GM19099 (cell line): ENCODE results near the gene PAK3.

Experiments used
- POLR2A ChIP-seq: IDR thresholded peaks from 3 replicates; pipeline ENCODE4 v1.6.1; 2011; ENCODE audit warnings: low read depth; ENCODE audit not compliant: insufficient read length; ENCODE audit errors: extremely low read depth

PAK3 gene

GRCh38 chrX:111116666-111117065 lies 20.7 kb downstream of the PAK3 start:
- no peak for TF ChIP-seq POLR2A

- TF ChIP-seq POLR2A, result no peak
Observed at GRCh38 chrX:111119341-111119740, 23.4 kb downstream of the PAK3 start.

GRCh38 chrX:111123125-111123524 lies 27.1 kb downstream of the PAK3 start:
- no peak for TF ChIP-seq POLR2A

DNA sequence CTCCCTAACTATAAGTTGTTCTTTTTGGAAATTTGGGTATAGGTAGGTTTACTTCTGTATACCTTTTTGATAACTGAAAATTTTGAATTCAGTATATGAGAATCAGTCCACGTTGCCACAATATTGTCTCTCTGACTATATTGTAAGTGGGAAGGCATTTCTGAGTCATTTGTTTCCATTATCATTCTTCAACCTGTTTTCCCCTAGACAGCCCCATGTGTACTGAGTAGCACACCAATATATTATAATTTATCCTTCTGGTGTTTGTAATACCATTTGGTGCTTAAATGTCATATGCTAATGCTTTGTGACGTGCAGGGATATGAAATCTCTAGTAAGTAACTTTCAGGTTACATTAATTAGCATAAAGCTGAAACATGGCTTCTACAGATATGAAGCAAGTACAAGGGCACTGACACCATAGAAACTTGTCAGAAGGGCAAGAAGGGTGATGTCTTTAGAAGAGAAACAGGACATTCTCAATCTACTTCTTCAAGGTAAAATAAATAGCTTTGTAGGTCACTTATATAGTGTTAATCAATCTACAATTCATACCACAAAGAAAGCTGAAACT lies 27.7 kb downstream of the PAK3 start:
- no peak for TF ChIP-seq POLR2A

DNA sequence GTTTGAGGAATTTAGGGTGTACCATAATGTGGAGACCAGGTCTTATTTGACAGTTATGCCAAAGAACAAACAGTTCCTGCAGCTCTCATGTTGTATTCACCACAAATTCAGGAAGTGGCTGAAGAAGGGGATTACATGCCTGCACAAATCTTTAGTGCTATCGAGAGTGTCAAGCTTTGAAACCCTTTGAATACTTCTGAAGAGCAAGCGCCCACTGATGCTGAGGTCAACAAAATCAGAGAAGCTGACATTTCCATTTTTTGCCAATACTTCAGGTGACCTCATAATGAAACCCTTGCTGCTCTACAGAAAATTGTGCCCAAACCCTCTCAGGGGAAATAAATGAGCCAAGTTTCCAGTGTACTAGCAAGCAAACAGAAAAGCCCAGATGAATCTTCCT lies 28.4 kb downstream of the PAK3 start:
- no peak for TF ChIP-seq POLR2A

DNA sequence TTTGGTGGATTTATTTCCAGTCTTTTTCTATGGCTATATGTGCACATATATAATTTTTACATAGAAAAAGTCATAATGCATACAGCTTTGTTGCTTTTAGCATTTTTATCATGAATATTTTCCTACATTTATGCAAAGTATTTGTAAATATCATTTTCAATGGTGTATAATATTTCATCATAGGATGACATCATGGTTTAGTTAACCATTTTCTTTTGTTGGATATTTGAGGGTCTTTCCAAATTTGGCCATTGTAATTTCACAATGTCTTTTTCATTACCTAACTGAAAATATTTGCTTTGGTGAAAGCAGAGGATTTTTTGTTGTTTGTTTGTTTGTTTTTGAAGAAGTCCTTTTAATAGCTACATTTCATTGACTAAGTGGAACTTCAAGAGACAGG lies 31.0 kb downstream of the PAK3 start:
- TF ChIP-seq POLR2A, result no peak

DNA sequence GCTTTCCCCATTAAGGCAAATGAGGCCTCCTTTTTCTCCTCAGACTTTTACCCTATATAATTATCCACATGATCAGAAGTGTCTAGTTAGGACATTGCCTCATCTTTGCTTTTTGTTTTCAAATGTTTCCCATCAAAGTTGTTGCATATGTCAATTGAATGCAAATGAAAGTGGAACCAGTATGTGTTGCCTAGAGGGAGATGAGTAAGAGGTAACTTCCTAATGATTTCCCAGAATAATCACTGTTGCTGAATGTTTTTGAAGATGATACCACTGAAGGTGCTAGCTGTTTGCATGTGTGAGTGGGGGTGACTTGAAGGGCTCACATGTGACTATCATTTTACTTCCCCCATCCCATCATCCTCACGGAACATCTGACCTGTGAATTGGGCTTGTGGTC lies 33.9 kb downstream of the PAK3 start:
- TF ChIP-seq POLR2A, result no peak

GRCh38 chrX:111131572-111131971 lies 35.6 kb downstream of the PAK3 start:
- TF ChIP-seq POLR2A, result no peak

GRCh38 chrX:111133389-111133788 lies 37.4 kb downstream of the PAK3 start:
- no peak for TF ChIP-seq POLR2A

DNA sequence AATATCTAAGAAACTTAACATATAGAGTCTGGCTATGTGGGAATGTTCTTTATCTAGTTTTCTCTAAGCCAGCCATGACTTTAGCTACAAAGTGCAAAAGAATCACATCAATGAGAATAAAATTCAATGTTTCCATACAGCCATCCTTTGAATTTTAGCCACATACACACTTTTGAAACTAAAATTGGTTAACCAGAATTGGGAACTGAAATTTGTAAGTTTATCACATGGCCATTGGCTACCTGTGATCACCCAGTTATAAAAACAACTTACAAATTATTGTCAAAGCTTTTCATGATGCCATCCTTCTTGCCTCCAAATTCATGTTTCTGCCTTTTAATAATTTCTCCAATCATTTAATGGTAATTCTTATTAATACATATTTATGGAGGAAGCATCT lies 49.9 kb downstream of the PAK3 start:
- TF ChIP-seq POLR2A, result no peak

- no peak for TF ChIP-seq POLR2A
Observed at GRCh38 chrX:111151764-111152163, 55.8 kb downstream of the PAK3 start.

DNA sequence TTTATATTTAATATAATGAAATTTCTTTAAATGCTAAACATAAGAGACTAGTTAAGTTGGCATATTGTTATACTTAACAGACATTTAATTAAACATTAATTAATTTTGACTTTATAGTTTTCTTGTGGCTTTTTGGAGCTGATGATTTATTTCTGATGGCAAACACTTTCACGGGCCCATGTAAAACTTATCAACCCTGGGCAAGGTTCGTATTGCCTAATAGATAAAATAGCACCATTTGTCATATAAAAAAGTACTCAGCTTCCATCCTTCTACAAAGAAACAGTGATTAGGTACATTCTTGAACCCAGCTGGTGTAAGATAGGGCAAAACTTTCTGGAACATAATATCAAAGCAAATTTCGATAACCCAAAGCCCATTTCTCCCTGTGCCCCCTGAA lies 63.2 kb downstream of the PAK3 start:
- TF ChIP-seq POLR2A, result no peak

GRCh38 chrX:111164728-111165127 lies 68.7 kb downstream of the PAK3 start:
- no peak for TF ChIP-seq POLR2A

DNA sequence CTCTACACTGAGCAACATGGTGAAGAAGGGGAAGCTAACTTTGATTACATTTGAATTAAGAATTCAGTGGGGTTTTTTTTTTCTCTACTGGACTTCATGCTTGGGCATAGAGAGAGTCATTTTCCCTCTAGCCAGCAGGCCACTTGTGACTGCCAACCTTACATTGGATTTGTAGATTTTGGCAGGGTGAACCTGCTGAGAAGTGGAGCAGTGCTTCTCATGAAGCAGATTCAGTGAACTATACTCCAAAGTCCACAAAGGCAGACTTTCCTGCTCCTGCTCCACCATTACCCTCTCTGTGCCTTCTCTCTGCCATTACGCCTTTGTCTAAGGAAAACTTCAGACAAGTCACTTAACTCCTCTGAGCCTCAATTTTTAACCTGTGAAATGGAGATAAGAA lies 69.9 kb downstream of the PAK3 start:
- TF ChIP-seq POLR2A, result no peak

DNA sequence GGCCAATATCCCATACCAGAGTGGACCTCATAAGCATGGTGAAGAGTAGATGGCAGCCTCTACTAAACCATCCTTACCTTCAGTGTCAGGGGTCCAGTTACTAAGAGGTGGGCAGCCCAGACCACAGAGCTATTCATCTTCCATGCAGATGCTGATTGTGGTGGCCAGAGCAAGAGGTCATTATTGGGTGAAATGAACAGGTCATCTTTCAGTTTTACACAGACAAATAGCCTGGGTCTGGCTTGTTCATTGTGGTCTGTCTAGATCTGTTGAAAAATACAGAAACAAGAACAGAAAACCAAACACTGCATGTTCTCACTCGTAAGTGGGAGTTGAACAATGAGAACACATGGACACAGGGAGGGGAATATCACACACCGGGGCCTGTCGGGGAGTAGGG lies 71.3 kb downstream of the PAK3 start:
- TF ChIP-seq POLR2A, result no peak

DNA sequence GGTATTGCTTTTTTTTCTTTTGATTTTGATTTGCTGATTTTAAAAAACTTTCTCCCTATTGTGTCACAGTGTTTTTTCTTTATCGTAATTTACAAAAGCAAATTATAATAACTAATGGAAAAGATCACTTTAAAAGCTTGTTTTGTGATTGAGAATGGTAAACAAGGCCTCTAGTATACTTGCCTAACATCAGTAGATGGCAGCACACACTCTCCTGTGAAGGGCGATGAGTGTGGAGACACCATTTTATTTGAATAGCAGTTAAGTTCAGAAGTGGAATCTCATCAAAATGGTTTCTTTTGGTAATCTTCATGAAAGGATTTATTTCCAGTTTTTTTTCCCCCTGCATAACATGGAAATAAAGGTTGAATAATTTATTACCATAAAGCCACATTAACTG lies 72.3 kb downstream of the PAK3 start:
- TF ChIP-seq POLR2A, result no peak

GRCh38 chrX:111169141-111169540 lies 73.2 kb downstream of the PAK3 start:
- TF ChIP-seq POLR2A, result no peak
